ENCODE results near the gene CNTN5. TPM values are rescaled to one million over a fixed set of nuclear protein-coding genes. Genes with fewer than 3 reads are reported as not detected.

Gene CNTN5
- total RNA-seq, 1 experiment from 2014 or later: not detected

GRCh38 chr11:99687320-99687719, 666.6 kb downstream of the CNTN5 start:
- Histone ChIP-seq H3K23ac (ENCODE audit: insufficient read length, low read depth, low read length) (no peak overlapping the region), H4K8ac (replicated peaks; ENCODE audit: insufficient read length, low read depth, low read length) (no peak overlapping the region), H2BK15ac (ENCODE audit: low read depth, low read length) (no peak overlapping the region), H4K91ac (ENCODE audit: insufficient read length, low read depth, low read length) (no peak overlapping the region), H3K27me3 (ENCODE audit: insufficient read depth, low read length) (no peaks in the 10 kb centered on the region), H3K23me2 (ENCODE audit: insufficient read length, low read depth, low read length, poor library complexity, severe bottlenecking) (no peaks in the 10 kb centered on the region), H2AK5ac (ENCODE audit: insufficient read length, low read length) (no peak overlapping the region), H3K4me1 (ENCODE audit: insufficient read depth, low read length) (no peaks in the 10 kb centered on the region), H3K9ac (ENCODE audit: extremely low read depth, insufficient read length, low read length) (no peak overlapping the region), H2BK20ac (ENCODE audit: low read depth, low read length, poor library complexity, severe bottlenecking) (no peak overlapping the region), H2BK120ac (ENCODE audit: low read depth, low read length, poor library complexity, severe bottlenecking) (no peak overlapping the region), H3K4me2 (ENCODE audit: insufficient read depth, insufficient read length, low read length) (no peak overlapping the region), H2BK5ac (ENCODE audit: insufficient read length, low read length) (no peak overlapping the region), H3T11ph (ENCODE audit: low read length) (no peak overlapping the region), H3K4ac (ENCODE audit: low read depth, low read length) (no peak overlapping the region), H2AFZ (ENCODE audit: low read length) (no peak overlapping the region), H4K20me1 (ENCODE audit: control insufficient read depth, insufficient read depth, insufficient read length) (no peaks in the 10 kb centered on the region), H2BK12ac (ENCODE audit: insufficient read length, low read depth, low read length) (no peak overlapping the region), H3K56ac (ENCODE audit: insufficient read length, low read depth, low read length) (no peak overlapping the region), H3K27ac (ENCODE audit: insufficient read length, low read depth, low read length) (no peak overlapping the region), H3K18ac (ENCODE audit: insufficient read length, low read depth, low read length) (no peak overlapping the region), H4K5ac (ENCODE audit: insufficient read length, low read depth, low read length) (no peak overlapping the region), H3K14ac (ENCODE audit: insufficient read depth, low read length) (no peak overlapping the region), H3K79me2 (ENCODE audit: insufficient read depth, low read length) (no peaks in the 10 kb centered on the region), H3K79me1 (ENCODE audit: insufficient read depth, low read depth, low read length, poor library complexity, severe bottlenecking) (no peaks in the 10 kb centered on the region), H3K9me3 (ENCODE audit: control insufficient read depth, low read depth, low read length) (no peaks in the 10 kb centered on the region)
- peaks cover 0 to 3% of the 10 kb centered on the region in 2 experiments; a peak in 1 of 4 replicates for H3K4me1 Mint-ChIP-seq
- no peak overlapping the region for H3K27ac Mint-ChIP-seq
- peaks cover 11% of the 10 kb centered on the region in 2 experiments; a peak in 4 of 5 replicates for H3K9me3 Mint-ChIP-seq
- no peak overlapping the region for H3K4me3 Mint-ChIP-seq
- peak; percentile 45 for TF ChIP-seq CTCF (conservative IDR thresholded peaks at IDR 0.05)
- H3K36me3 Mint-ChIP-seq (ENCODE audit: insufficient read depth in 1 of 3, low read depth in 3 of 3): peaks cover 0 to 19% (median 0%) of the 10 kb centered on the region in 3 experiments; a peak in 3 of 7 replicates
- DNase-seq: no peak
- H3K27me3 Mint-ChIP-seq (ENCODE audit: low read depth): no peaks in the 10 kb centered on the region
